Measurements from ENCODE around the gene MYLK.

MYLK gene

DNA sequence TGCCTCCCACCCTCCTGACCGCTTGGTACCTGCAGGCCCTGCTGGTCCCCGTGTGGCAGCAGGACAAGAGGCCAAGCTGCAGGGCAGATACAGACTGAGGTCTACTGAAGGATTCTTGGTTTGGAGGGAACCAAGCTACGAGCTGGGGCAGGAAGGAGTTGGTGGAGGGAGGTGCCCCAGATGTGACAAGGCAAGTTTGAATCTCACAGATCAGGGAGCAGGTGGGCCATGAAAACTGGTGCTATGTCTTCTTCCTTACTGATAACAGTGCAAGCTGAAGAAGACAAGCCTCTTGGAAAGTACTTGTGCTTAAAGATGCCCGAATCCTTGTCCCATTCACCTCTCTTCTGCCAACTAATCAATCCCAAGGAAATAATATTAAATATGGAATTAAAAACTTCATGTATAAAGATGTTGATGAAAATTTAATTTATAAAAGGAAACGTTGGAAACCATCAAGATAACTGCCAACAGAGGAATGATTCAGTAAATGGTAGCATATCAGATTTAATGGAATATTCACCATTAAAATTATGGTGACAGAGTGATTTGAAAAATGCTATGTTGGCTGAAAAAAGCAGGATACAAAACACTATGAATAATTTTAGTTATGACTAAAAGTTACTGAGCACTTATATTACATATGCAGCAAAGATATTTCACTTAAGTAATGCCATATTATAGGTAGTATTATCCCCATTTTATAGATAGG, 107.9 kb downstream of the MYLK start:
- Histone ChIP-seq H3K4me1 (ENCODE audit: control insufficient read depth, insufficient read depth, low read length) (no peaks in the 10 kb centered on the region), H3K4me3 (ENCODE audit: low read length) (no peak overlapping the region), H3K36me3 (ENCODE audit: control insufficient read depth, insufficient read depth, low read length) (no peaks in the 10 kb centered on the region), H3K9me3 (ENCODE audit: control insufficient read depth, low read length) (no peaks in the 10 kb centered on the region), H3K27me3 (ENCODE audit: control insufficient read depth, insufficient read depth, low read length) (no peaks in the 10 kb centered on the region), H3K9ac (ENCODE audit: low read length) (no peak overlapping the region)

DNA sequence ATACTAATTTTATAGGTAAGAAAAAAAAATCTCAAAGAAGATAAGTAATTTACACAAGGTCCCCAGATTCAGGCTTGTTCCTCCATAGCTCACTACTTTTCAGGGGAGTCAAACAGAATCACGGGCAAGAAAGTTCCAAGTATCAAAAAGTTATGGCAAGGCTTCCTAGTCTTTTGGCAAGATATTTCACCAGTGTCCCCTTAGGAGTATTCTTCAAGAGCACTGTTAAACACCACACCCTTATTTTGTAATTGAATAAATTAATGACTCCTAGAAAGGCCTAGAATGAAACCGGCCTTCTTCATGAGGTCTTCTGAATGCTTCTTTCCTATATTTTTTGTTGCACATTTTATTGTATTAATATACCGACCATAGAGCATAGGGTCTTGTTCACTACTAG, 109.7 kb downstream of the MYLK start:
- H3K4me1 ChIP-seq (ENCODE audit: control insufficient read depth, insufficient read depth, low read length), result no peaks in the 10 kb centered on the region
- no peak overlapping the region for H3K4me3 ChIP-seq (ENCODE audit: low read length)
- no peaks in the 10 kb centered on the region for H3K27me3 ChIP-seq (ENCODE audit: control insufficient read depth, insufficient read depth, low read length)
- no peaks in the 10 kb centered on the region for H3K36me3 ChIP-seq (ENCODE audit: control insufficient read depth, insufficient read depth, low read length)
- no peaks in the 10 kb centered on the region for H3K9me3 ChIP-seq (ENCODE audit: control insufficient read depth, low read length)
- H3K9ac ChIP-seq (ENCODE audit: low read length), result no peak overlapping the region

DNA sequence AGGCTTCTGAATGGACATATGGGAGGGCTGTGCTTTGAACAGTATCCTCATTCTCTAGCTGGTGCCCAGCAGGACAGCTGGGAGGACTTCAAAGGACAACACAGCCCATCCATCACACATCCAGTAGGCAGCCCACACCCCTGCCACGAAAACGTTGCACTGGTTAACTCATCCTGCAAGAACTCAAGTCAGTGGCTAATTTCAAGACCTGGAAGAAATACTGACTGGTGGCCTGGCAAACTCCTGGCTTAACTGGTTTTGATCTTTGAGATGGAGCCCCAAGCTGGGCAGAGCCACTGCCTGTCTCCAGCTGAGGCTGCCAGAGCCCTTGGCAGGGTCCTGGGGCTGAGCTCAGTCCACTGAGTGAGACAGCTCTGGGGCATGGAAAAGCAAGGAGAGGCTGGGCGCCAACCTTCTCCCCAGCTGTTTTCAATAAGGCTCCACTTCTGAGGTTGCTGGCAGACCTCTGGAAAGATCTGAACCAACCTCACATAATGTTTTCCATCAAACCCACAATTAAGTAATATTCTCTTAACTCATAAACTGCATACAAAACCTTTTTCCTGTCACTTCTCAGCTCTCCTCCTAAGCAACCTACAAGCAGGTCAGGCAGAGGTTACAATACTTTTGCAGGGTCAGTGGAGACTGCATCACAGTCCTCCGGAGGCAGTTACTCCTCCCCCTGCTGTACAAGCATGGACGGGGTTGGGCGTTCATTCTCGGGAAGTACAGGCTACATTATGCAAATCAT, 110.3 kb downstream of the MYLK start:
- no peak overlapping the region for H3K9ac ChIP-seq (ENCODE audit: low read length)
- H3K9me3 ChIP-seq (ENCODE audit: control insufficient read depth, low read length), result no peaks in the 10 kb centered on the region
- no peak overlapping the region for H3K4me3 ChIP-seq (ENCODE audit: low read length)

GRCh38 chr3:123769356-123769743, 114.8 kb downstream of the MYLK start:
- Histone ChIP-seq H3K36me3 (ENCODE audit: control insufficient read depth, insufficient read depth, low read length) (no peaks in the 10 kb centered on the region), H3K4me3 (ENCODE audit: low read length) (no peak overlapping the region), H3K9ac (ENCODE audit: low read length) (no peak overlapping the region)

More for the DNA sequence above, 110.3 kb downstream of the MYLK start:
- no peaks in the 10 kb centered on the region for H3K36me3 ChIP-seq (ENCODE audit: control insufficient read depth, insufficient read depth, low read length)
- H3K27me3 ChIP-seq (ENCODE audit: control insufficient read depth, insufficient read depth, low read length), result no peaks in the 10 kb centered on the region
- no peaks in the 10 kb centered on the region for H3K4me1 ChIP-seq (ENCODE audit: control insufficient read depth, insufficient read depth, low read length)

DNA sequence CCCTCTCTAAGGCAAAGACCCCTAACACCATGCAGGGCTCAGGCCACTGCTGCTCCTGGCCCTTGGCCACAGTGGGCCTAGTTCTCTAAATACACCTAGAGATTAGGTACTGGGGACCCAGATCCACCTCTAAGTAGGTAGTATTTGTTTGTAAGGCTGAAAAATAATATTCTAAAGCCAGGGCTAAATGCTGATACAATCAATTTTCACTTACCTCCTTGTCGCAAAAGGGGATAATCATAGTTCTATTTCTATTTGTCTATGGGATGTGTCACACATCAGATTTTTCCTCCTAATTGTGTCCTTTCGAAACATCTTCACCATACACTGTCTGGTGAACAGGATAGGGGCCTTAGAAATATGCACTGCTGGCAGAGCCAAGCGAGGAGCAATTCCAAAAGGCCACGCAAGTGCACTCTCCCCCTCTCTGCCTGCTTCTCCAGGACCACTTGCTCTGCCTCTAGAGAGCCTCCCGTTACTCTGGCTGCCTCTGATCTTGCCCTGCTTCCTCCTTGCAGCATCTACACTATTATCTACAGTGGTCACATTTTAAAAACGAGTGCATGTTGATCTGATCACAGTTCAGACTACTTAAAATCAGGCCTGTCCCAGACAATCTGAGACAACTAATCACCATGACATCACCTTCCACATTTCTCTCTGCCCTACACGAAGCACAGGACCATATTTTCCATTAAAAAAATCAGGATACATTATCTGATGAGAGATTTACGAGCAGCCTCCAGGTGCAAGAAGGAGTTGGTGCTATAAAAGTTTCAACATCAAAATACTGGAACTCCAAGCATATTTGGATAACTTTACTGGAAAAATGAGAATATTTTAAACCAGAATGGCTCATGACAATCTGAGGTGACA, 115.4 kb downstream of the MYLK start:
- H3K4me3 ChIP-seq (ENCODE audit: low read length), result no peak overlapping the region
- H3K36me3 ChIP-seq (ENCODE audit: control insufficient read depth, insufficient read depth, low read length), result no peaks in the 10 kb centered on the region
- no peaks in the 10 kb centered on the region for H3K27me3 ChIP-seq (ENCODE audit: control insufficient read depth, insufficient read depth, low read length)
- no peaks in the 10 kb centered on the region for H3K9me3 ChIP-seq (ENCODE audit: control insufficient read depth, low read length)
- H3K4me1 ChIP-seq (ENCODE audit: control insufficient read depth, insufficient read depth, low read length), result no peaks in the 10 kb centered on the region
- no peak overlapping the region for H3K9ac ChIP-seq (ENCODE audit: low read length)

More at GRCh38 chr3:123769356-123769743, 114.8 kb downstream of the MYLK start:
- H3K27me3 ChIP-seq (ENCODE audit: control insufficient read depth, insufficient read depth, low read length), result no peaks in the 10 kb centered on the region
- H3K4me1 ChIP-seq (ENCODE audit: control insufficient read depth, insufficient read depth, low read length), result no peaks in the 10 kb centered on the region
- no peaks in the 10 kb centered on the region for H3K9me3 ChIP-seq (ENCODE audit: control insufficient read depth, low read length)

- Histone ChIP-seq H3K4me3 (ENCODE audit: low read length) (no peak overlapping the region), H3K9me3 (ENCODE audit: control insufficient read depth, low read length) (no peaks in the 10 kb centered on the region), H3K27me3 (ENCODE audit: control insufficient read depth, insufficient read depth, low read length) (no peaks in the 10 kb centered on the region), H3K9ac (ENCODE audit: low read length) (no peak overlapping the region), H3K4me1 (ENCODE audit: control insufficient read depth, insufficient read depth, low read length) (no peaks in the 10 kb centered on the region), H3K36me3 (ENCODE audit: control insufficient read depth, insufficient read depth, low read length) (no peaks in the 10 kb centered on the region)
These were observed 116.4 kb downstream of the MYLK start for GRCh38 chr3:123767564-123768292.

GRCh38 chr3:123767009-123767372, 117.1 kb downstream of the MYLK start:
- Histone ChIP-seq H3K4me3 (ENCODE audit: low read length) (no peak overlapping the region), H3K27me3 (ENCODE audit: control insufficient read depth, insufficient read depth, low read length) (no peaks in the 10 kb centered on the region), H3K36me3 (ENCODE audit: control insufficient read depth, insufficient read depth, low read length) (no peaks in the 10 kb centered on the region), H3K9ac (ENCODE audit: low read length) (no peak overlapping the region), H3K9me3 (ENCODE audit: control insufficient read depth, low read length) (no peaks in the 10 kb centered on the region), H3K4me1 (ENCODE audit: control insufficient read depth, insufficient read depth, low read length) (no peaks in the 10 kb centered on the region)

- Histone ChIP-seq H3K9ac (ENCODE audit: low read length) (no peak overlapping the region), H3K27me3 (ENCODE audit: control insufficient read depth, insufficient read depth, low read length) (no peaks in the 10 kb centered on the region), H3K9me3 (ENCODE audit: control insufficient read depth, low read length) (no peaks in the 10 kb centered on the region), H3K36me3 (ENCODE audit: control insufficient read depth, insufficient read depth, low read length) (no peaks in the 10 kb centered on the region), H3K4me1 (ENCODE audit: control insufficient read depth, insufficient read depth, low read length) (no peaks in the 10 kb centered on the region), H3K4me3 (ENCODE audit: low read length) (no peak overlapping the region)
These were observed 117.7 kb downstream of the MYLK start for GRCh38 chr3:123766193-123767008.

GRCh38 chr3:123765475-123766128, 118.5 kb downstream of the MYLK start:
- no peaks in the 10 kb centered on the region for H3K27me3 ChIP-seq (ENCODE audit: control insufficient read depth, insufficient read depth, low read length)
- no peak overlapping the region for H3K4me3 ChIP-seq (ENCODE audit: low read length)
- no peaks in the 10 kb centered on the region for H3K4me1 ChIP-seq (ENCODE audit: control insufficient read depth, insufficient read depth, low read length)
- H3K36me3 ChIP-seq (ENCODE audit: control insufficient read depth, insufficient read depth, low read length), result no peaks in the 10 kb centered on the region
- no peaks in the 10 kb centered on the region for H3K9me3 ChIP-seq (ENCODE audit: control insufficient read depth, low read length)
- no peak overlapping the region for H3K9ac ChIP-seq (ENCODE audit: low read length)

GRCh38 chr3:123764647-123765046, 119.5 kb downstream of the MYLK start:
- Histone ChIP-seq H3K4me3 (ENCODE audit: low read length) (no peak overlapping the region), H3K36me3 (ENCODE audit: control insufficient read depth, insufficient read depth, low read length) (no peaks in the 10 kb centered on the region), H3K9ac (ENCODE audit: low read length) (no peak overlapping the region), H3K9me3 (ENCODE audit: control insufficient read depth, low read length) (no peaks in the 10 kb centered on the region), H3K4me1 (ENCODE audit: control insufficient read depth, insufficient read depth, low read length) (no peaks in the 10 kb centered on the region), H3K27me3 (ENCODE audit: control insufficient read depth, insufficient read depth, low read length) (no peaks in the 10 kb centered on the region)

DNA sequence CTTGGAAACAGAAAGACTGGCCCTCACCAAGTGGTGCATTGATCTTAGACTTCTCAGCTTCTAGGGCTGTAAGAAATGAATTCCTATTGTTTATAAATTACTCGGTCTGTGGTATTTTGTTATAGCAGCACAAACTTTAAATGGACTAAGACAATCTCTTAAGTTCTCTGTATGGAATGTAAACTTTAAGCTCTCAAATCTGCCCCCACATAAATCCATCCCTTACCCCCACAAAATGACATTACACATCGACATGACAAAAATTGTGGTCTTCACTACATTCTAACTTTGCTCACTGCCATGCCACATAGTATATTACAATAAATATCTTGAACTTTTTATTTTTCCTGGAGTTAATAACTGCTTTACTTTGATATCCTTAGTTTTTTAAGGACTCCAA, 121.3 kb downstream of the MYLK start:
- no peak overlapping the region for H3K9ac ChIP-seq (ENCODE audit: low read length)
- no peak overlapping the region for H3K4me3 ChIP-seq (ENCODE audit: low read length)
- H3K36me3 ChIP-seq (ENCODE audit: control insufficient read depth, insufficient read depth, low read length), result no peaks in the 10 kb centered on the region
- no peaks in the 10 kb centered on the region for H3K27me3 ChIP-seq (ENCODE audit: control insufficient read depth, insufficient read depth, low read length)
- H3K9me3 ChIP-seq (ENCODE audit: control insufficient read depth, low read length), result no peaks in the 10 kb centered on the region
- no peaks in the 10 kb centered on the region for H3K4me1 ChIP-seq (ENCODE audit: control insufficient read depth, insufficient read depth, low read length)
